Uterus (tissue), 4 donors: ENCODE data around the gene ARHGEF19. TPM values are rescaled to one million over a fixed set of nuclear protein-coding genes. Genes with fewer than 3 reads are reported as not detected.
A peak's percentile ranks its signal among the peaks of the same experiment; 100 is the strongest.
"Not testable (repeated sequence)": the region's sequence is repeated elsewhere in the genome, so short reads cannot be mapped to it uniquely, and the experiment has no call there.

Experiments
- DNase-seq, 2 donors: peaks; one replicate each; pipeline ENCODE4 v3.0.0-alpha.2; 2019 to 2020
- H3K27ac ChIP-seq, 2 donors: fragments of 200-600 bp; sonication (generic); 1 replicate in 1 of 2; 2 replicates in 1 of 2; pipeline ENCODE4 v1.5.1; 2016 to 2018
- H3K27me3 ChIP-seq, 2 donors: fragments of 200-600 bp; sonication (generic); one replicate each; pipeline ENCODE4 v1.5.1; 2018 to 2019; ENCODE audit warnings: control low read depth in 1 of 2
- H3K36me3 ChIP-seq, 2 donors: fragments of 200-600 bp; sonication (generic); one replicate each; pipeline ENCODE4 v1.5.1; 2019; ENCODE audit warnings: control low read depth in 1 of 2
- H3K4me1 ChIP-seq, 2 donors: fragments of 200-600 bp; sonication (generic); one replicate each; pipeline ENCODE4 v1.5.1; 2018 to 2019; ENCODE audit warnings: control low read depth in 1 of 2
- H3K4me3 ChIP-seq, 2 donors: fragments of 200-600 bp; sonication (generic); 1 replicate in 1 of 2; 2 replicates in 1 of 2; pipeline ENCODE4 v1.5.1; 2018 to 2019; ENCODE audit warnings: mild to moderate bottlenecking in 1 of 2
- H3K9me3 ChIP-seq, 2 donors: fragments of 200-600 bp; sonication (generic); one replicate each; pipeline ENCODE4 v1.5.1; 2019; ENCODE audit warnings: control low read depth in 1 of 2
- POLR2A ChIP-seq, 2 donors: fragments of 450-650 bp; IDR thresholded peaks; one replicate each; pipeline ENCODE4 v1.6.1; 2016; ENCODE audit warnings: antibody characterized with exemption in 2 of 2, mild to moderate bottlenecking in 1 of 2, moderate library complexity in 1 of 2
- intact Hi-C: fragments of 100-400 bp; cut with DNase I; formaldehyde crosslinking; loops from one replicate; pipeline ENCODE4 v1.15.1; 2023; ENCODE audit warnings: low total_unique reads
- total RNA-seq, 4 donors: library from RNA; depleted of rRNA in 3 of 4; stranded (reverse); fragments of >200 nt in 3 of 4; gene quantifications; one replicate each; pipeline versions ENCODE4 v1.1.0 to v1.2.4, GENCODE V29; 2014 to 2023
- TF ChIP-seq, protein P1 (sequence below), 4 experiments: fragments of 200-600 bp in 2 of 4; fragments of 450-650 bp in 2 of 4; sonication (generic) in 2 of 4; IDR thresholded peaks; one replicate each; pipeline ENCODE4 v1.5.1; 2016 to 2019; ENCODE audit warnings: antibody characterized with exemption in 4 of 4, mild to moderate bottlenecking in 2 of 4, moderate library complexity in 1 of 4
- donor health status: DM: yes; HTN: yes; CAD: no.

ARHGEF19 gene
- total RNA-seq, 4 donors from 2014 or later: 3.6 to 26.8 (median 12.2) TPM

- DNase-seq: peak; percentile 83 to 88
- Histone ChIP-seq H3K4me3 (no peak overlapping the region), H3K27ac (peak overlapping the region; percentile 90 to 95), H3K4me1 (peaks cover 25 to 28% of the 10 kb centered on the region in 2 donors), H3K36me3 (no peaks in the 10 kb centered on the region), H3K9me3 (no peaks in the 10 kb centered on the region), H3K27me3 (no peaks in the 10 kb centered on the region)
- TF ChIP-seq, protein P1, sequence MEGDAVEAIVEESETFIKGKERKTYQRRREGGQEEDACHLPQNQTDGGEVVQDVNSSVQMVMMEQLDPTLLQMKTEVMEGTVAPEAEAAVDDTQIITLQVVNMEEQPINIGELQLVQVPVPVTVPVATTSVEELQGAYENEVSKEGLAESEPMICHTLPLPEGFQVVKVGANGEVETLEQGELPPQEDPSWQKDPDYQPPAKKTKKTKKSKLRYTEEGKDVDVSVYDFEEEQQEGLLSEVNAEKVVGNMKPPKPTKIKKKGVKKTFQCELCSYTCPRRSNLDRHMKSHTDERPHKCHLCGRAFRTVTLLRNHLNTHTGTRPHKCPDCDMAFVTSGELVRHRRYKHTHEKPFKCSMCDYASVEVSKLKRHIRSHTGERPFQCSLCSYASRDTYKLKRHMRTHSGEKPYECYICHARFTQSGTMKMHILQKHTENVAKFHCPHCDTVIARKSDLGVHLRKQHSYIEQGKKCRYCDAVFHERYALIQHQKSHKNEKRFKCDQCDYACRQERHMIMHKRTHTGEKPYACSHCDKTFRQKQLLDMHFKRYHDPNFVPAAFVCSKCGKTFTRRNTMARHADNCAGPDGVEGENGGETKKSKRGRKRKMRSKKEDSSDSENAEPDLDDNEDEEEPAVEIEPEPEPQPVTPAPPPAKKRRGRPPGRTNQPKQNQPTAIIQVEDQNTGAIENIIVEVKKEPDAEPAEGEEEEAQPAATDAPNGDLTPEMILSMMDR (IDR thresholded peaks at IDR 0.05): no peak
- no peak for TF ChIP-seq POLR2A (IDR thresholded peaks at IDR 0.05)
- intact Hi-C loops: loop anchor here (10.0 kb wide), 2 partner anchors 106 to 174 kb away; partner anchors contain the start of genes FAM131C and FBXO42
Observed at GRCh38 chr1:16248603-16249516, 36.4 kb upstream of the ARHGEF19 start.

DNA sequence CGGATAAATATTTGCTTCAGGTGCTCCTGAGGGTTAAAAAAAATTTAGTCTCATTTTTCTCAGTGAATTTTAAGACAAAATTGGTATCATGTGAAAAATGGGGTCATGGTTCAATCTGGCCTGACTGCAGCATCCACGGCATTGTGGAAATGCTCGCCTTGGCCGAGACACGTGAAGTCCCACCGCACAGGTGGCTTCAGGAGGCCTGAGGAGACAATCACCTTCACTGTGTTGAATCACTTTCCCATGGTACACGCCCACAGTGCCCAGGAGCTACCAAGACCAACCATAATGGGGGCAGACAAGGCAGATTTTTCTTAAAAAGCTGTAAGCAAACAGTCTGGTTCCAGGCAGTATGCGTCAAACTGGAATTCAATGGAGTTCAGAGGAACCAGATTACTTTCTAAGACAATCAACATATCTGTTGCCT lies 35.6 kb upstream of the ARHGEF19 start:
- H3K27ac ChIP-seq: peak overlapping the region; percentile 90 to 95
- no peak for DNase-seq
- H3K27me3 ChIP-seq: no peaks in the 10 kb centered on the region
- no peak overlapping the region for H3K4me3 ChIP-seq
- H3K36me3 ChIP-seq: no peaks in the 10 kb centered on the region
- intact Hi-C loops: loop anchor here (10.0 kb wide), 2 partner anchors 107 to 173 kb away; partner anchors contain the start of genes FAM131C and FBXO42
- TF ChIP-seq, protein P1 (IDR thresholded peaks at IDR 0.05): no peak
- TF ChIP-seq POLR2A (IDR thresholded peaks at IDR 0.05): no peak
- H3K4me1 ChIP-seq: peaks cover 25 to 28% of the 10 kb centered on the region in 2 donors
- H3K9me3 ChIP-seq: no peaks in the 10 kb centered on the region

DNA sequence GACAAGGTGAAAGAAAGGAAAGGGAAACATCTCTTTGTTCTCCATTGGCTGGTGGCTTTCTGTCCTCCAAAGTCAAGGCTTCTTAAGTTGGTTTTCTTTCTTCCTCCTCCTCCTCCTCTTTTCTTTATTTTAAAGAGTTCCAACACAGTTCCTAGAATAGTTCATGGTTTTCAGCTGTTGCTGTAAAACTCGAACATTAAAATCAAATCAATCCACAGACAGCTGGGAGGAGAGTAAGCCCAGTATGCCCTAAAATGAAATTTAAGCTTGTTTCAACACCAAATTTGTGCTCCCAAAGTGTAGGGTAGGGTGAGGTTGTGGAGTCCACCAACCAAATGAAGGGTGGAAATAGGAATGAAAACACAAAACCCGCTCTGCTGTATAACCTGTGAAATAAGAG lies 35.0 kb upstream of the ARHGEF19 start:
- Histone ChIP-seq H3K36me3 (no peaks in the 10 kb centered on the region), H3K4me1 (peaks cover 25 to 28% of the 10 kb centered on the region in 2 donors), H3K4me3 (no peak overlapping the region), H3K9me3 (no peaks in the 10 kb centered on the region), H3K27ac (peak overlapping the region; percentile 90 to 95), H3K27me3 (no peaks in the 10 kb centered on the region)
- intact Hi-C loops: loop anchor here (10.0 kb wide), 2 partner anchors 107 to 173 kb away; partner anchors contain the start of genes FAM131C and FBXO42
- no peak for DNase-seq
- TF ChIP-seq, protein P1 (IDR thresholded peaks at IDR 0.05): no peak
- no peak for TF ChIP-seq POLR2A (IDR thresholded peaks at IDR 0.05)

DNA sequence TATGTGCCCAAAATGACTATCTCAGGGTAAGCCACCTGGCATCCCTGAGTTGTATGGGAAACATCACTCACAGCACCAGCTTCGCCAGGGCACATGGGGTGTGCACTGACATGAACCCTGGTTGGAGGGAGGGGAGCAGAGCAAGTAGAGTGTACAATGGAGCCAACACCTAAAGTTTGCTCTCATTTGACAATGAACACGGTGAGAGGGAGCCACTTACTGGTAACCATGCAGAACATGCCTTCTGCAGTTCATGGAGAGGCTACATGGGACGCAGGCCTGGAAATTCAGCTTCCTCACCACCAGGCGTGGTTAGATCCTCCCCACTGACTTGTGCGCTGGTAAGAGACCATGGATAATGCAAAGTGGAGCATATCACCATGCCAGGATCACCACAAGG lies 34.5 kb upstream of the ARHGEF19 start:
- Histone ChIP-seq H3K4me1 (peaks cover 25 to 28% of the 10 kb centered on the region in 2 donors), H3K27me3 (no peaks in the 10 kb centered on the region), H3K36me3 (no peaks in the 10 kb centered on the region), H3K4me3 (no peak overlapping the region), H3K27ac (peak overlapping the region; percentile 90 to 95), H3K9me3 (no peaks in the 10 kb centered on the region)
- TF ChIP-seq POLR2A (IDR thresholded peaks at IDR 0.05): no peak
- TF ChIP-seq, protein P1 (IDR thresholded peaks at IDR 0.05): no peak
- DNase-seq: no peak
- intact Hi-C loops: loop anchor here (10.0 kb wide), 2 partner anchors 108 to 172 kb away; partner anchors contain the start of genes FAM131C and FBXO42

DNA sequence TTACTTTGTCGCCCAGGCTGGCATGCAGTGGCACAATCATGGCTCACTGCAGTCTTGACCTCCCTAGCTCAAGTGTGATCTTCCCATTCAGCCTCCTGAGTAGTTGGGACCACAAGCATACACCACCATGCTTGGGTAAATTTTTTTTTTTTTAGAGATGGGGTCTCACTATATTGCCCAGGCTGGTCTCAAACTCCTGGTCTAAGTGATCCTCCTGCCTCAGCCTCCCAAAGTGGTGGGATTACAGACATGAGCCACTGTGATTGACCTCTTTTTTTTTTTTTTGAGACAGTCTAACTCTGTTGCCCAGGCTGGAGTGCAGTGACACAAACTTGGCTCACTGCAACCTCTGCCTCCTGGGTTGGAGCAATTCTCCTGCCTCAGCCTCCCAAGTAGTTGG lies 33.8 kb upstream of the ARHGEF19 start:
- H3K4me3 ChIP-seq, H3K27me3 ChIP-seq, DNase-seq, H3K36me3 ChIP-seq, H3K9me3 ChIP-seq: not testable (repeated sequence)
- Histone ChIP-seq H3K4me1 (peaks cover 25 to 28% of the 10 kb centered on the region in 2 donors), H3K27ac (peak overlapping the region; percentile 90 to 95)
- intact Hi-C loops: loop anchor here (10.0 kb wide), 2 partner anchors 109 to 171 kb away; partner anchors contain the start of genes FAM131C and FBXO42
